Stimulated activated CD4-positive, alpha-beta T cell treated with anti-CD3 and anti-CD28 coated beads, TNF-alpha, amount 100 ng/mL, for 4 hours (primary cell): ENCODE data around the gene ISG20L2.

Source experiments
- DNase-seq, 3 experiments: peaks; one replicate each; pipeline ENCODE4 v3.0.0-alpha.2; 2020; ENCODE audit warnings: low read depth in 3 of 3

The ISG20L2 gene

GRCh38 chr1:156706657-156707416 is 21.7 kb downstream of the ISG20L2 start:
- DNase-seq = no peak

- peak; percentile 51 to 60 (median 59) for DNase-seq
Observed at GRCh38 chr1:156705918-156706656, 22.5 kb downstream of the ISG20L2 start.

- DNase-seq = no peak
Observed at GRCh38 chr1:156705321-156705917, 23.1 kb downstream of the ISG20L2 start, which contains the start of gene CRABP2. TSS of gene CRABP2 (minus strand) at chr1:156705583. CDS start at chr1:156705446, 137 bp downstream.

GRCh38 chr1:156704930-156705320 is 23.6 kb downstream of the ISG20L2 start:
- peak in 1 of 3 experiments; percentile 33 for DNase-seq

GRCh38 chr1:156704166-156704711 is 24.3 kb downstream of the ISG20L2 start:
- no peak for DNase-seq

- no peak for DNase-seq
Observed at GRCh38 chr1:156703741-156704140, 24.8 kb downstream of the ISG20L2 start.

GRCh38 chr1:156703336-156703735 is 25.2 kb downstream of the ISG20L2 start:
- DNase-seq = no peak

- DNase-seq = no peak
Observed at GRCh38 chr1:156700736-156701531, 27.6 kb downstream of the ISG20L2 start.

GRCh38 chr1:156698995-156699394 is 29.6 kb downstream of the ISG20L2 start:
- no peak for DNase-seq

GRCh38 chr1:156697481-156697880 is 31.1 kb downstream of the ISG20L2 start:
- no peak for DNase-seq

GRCh38 chr1:156696755-156697154 is 31.8 kb downstream of the ISG20L2 start:
- DNase-seq = no peak

- no peak for DNase-seq
Observed at GRCh38 chr1:156694690-156694962, 33.9 kb downstream of the ISG20L2 start.

- DNase-seq = no peak
Observed at GRCh38 chr1:156693848-156694689, 34.5 kb downstream of the ISG20L2 start.

- DNase-seq = no peak
Observed at GRCh38 chr1:156692925-156693847, 35.4 kb downstream of the ISG20L2 start.

- no peak for DNase-seq
Observed at GRCh38 chr1:156692441-156692924, 36.1 kb downstream of the ISG20L2 start.

- no peak for DNase-seq
Observed at GRCh38 chr1:156691665-156692440, 36.7 kb downstream of the ISG20L2 start.

GRCh38 chr1:156691191-156691590 is 37.4 kb downstream of the ISG20L2 start:
- no peak for DNase-seq

- DNase-seq = no peak
Observed at GRCh38 chr1:156690675-156691036, 37.9 kb downstream of the ISG20L2 start.
